DLD1 (cell line): ENCODE measurements around the gene FOXP4.
"Not testable (repeated sequence)": the region's sequence is repeated elsewhere in the genome, so short reads cannot be mapped to it uniquely, and the experiment has no call there.

Experiments
- in situ Hi-C: cut with HindIII; loops from 2 replicates; pipeline ENCODE4 v1.10.0; 2017; ENCODE audit warnings: low sequenced_read_pairs

FOXP4 gene

GRCh38 chr6:41596807-41597206 is 50.6 kb downstream of the FOXP4 start:
- in situ Hi-C loops = no loop called here

- in situ Hi-C loops = no loop called here
Observed at GRCh38 chr6:41597246-41598000, 51.2 kb downstream of the FOXP4 start.

- in situ Hi-C loops = no loop called here
Observed at GRCh38 chr6:41598670-41599014, 52.5 kb downstream of the FOXP4 start.

- in situ Hi-C loops = no loop called here
Observed at GRCh38 chr6:41599015-41599851, 53.1 kb downstream of the FOXP4 start.

GRCh38 chr6:41599852-41600445 is 53.8 kb downstream of the FOXP4 start:
- in situ Hi-C loops = no loop called here

GRCh38 chr6:41600499-41601247 is 54.5 kb downstream of the FOXP4 start:
- in situ Hi-C loops = no loop called here

GRCh38 chr6:41601248-41601549 is 55.0 kb downstream of the FOXP4 start:
- in situ Hi-C loops = no loop called here

- in situ Hi-C loops = no loop called here
Observed at GRCh38 chr6:41602422-41602743, 56.2 kb downstream of the FOXP4 start.

- in situ Hi-C loops = no loop called here
Observed at GRCh38 chr6:41602864-41603608, 56.9 kb downstream of the FOXP4 start.

GRCh38 chr6:41604006-41604405 is 57.8 kb downstream of the FOXP4 start:
- in situ Hi-C loops = no loop called here

- in situ Hi-C loops = no loop called here
Observed at GRCh38 chr6:41605649-41606048, 59.5 kb downstream of the FOXP4 start.

GRCh38 chr6:41607036-41607435 is 60.9 kb downstream of the FOXP4 start:
- in situ Hi-C loops = no loop called here

- in situ Hi-C loops = no loop called here
Observed at GRCh38 chr6:41607736-41608135, 61.6 kb downstream of the FOXP4 start.

GRCh38 chr6:41608443-41609151 is 62.4 kb downstream of the FOXP4 start:
- in situ Hi-C loops = no loop called here

GRCh38 chr6:41614715-41615114 is 68.5 kb downstream of the FOXP4 start:
- in situ Hi-C loops = no loop called here

GRCh38 chr6:41615311-41615710 is 69.1 kb downstream of the FOXP4 start:
- in situ Hi-C loops = no loop called here

- in situ Hi-C loops = no loop called here
Observed at GRCh38 chr6:41618598-41618997, 72.4 kb downstream of the FOXP4 start.

- in situ Hi-C loops = not testable (repeated sequence)
Observed at GRCh38 chr6:41619193-41619592, 73.0 kb downstream of the FOXP4 start.

GRCh38 chr6:41621367-41621766 is 75.2 kb downstream of the FOXP4 start:
- in situ Hi-C loops = no loop called here

- in situ Hi-C loops = no loop called here
Observed at GRCh38 chr6:41621802-41622201, 75.6 kb downstream of the FOXP4 start.
